ENCODE data around the gene UGT2B11.
"Not testable (repeated sequence)": the region's sequence is repeated elsewhere in the genome, so short reads cannot be mapped to it uniquely, and the experiment has no call there.

UGT2B11 gene

GRCh38 chr4:69218491-69218890, 3.9 kb upstream of the UGT2B11 start:
- H3K9ac ChIP-seq (ENCODE audit: low read depth in 1 of 2, low read length in 2 of 2); H3K9me3 ChIP-seq (ENCODE audit: control insufficient read depth in 1 of 2, low read length in 2 of 2); H3K4me1 ChIP-seq (ENCODE audit: control insufficient read depth in 1 of 2, insufficient read depth in 2 of 2, low read length in 2 of 2); H3K27ac ChIP-seq (ENCODE audit: low read depth, low read length); H3K36me3 ChIP-seq (ENCODE audit: control insufficient read depth in 1 of 2, insufficient read depth in 2 of 2, low read length in 2 of 2); H3K4me3 ChIP-seq (ENCODE audit: low read depth in 1 of 2, low read length in 2 of 2); H3K27me3 ChIP-seq (ENCODE audit: control insufficient read depth in 1 of 2, insufficient read depth in 2 of 2, low read length in 2 of 2): not testable (repeated sequence)

- H3K9me3 ChIP-seq (ENCODE audit: control insufficient read depth in 1 of 2, low read length in 2 of 2): no peaks in the 10 kb centered on the region
- H3K9ac ChIP-seq (ENCODE audit: low read depth in 1 of 2, low read length in 2 of 2): no peak overlapping the region
- H3K36me3 ChIP-seq (ENCODE audit: control insufficient read depth in 1 of 2, insufficient read depth in 2 of 2, low read length in 2 of 2): no peaks in the 10 kb centered on the region
- H3K4me3 ChIP-seq (ENCODE audit: low read depth in 1 of 2, low read length in 2 of 2): no peak overlapping the region
- H3K4me1 ChIP-seq (ENCODE audit: control insufficient read depth in 1 of 2, insufficient read depth in 2 of 2, low read length in 2 of 2): no peaks in the 10 kb centered on the region
- H3K27me3 ChIP-seq (ENCODE audit: control insufficient read depth in 1 of 2, insufficient read depth in 2 of 2, low read length in 2 of 2): no peaks in the 10 kb centered on the region
- no peak overlapping the region for H3K27ac ChIP-seq (ENCODE audit: low read depth, low read length)
Measured at GRCh38 chr4:69210911-69211310, 3.6 kb downstream of the UGT2B11 start.

- not testable (repeated sequence) for H3K27me3 ChIP-seq (ENCODE audit: control insufficient read depth in 1 of 2, insufficient read depth in 2 of 2, low read length in 2 of 2); H3K4me1 ChIP-seq (ENCODE audit: control insufficient read depth in 1 of 2, insufficient read depth in 2 of 2, low read length in 2 of 2); H3K27ac ChIP-seq (ENCODE audit: low read depth, low read length); H3K9ac ChIP-seq (ENCODE audit: low read depth in 1 of 2, low read length in 2 of 2); H3K4me3 ChIP-seq (ENCODE audit: low read depth in 1 of 2, low read length in 2 of 2); H3K36me3 ChIP-seq (ENCODE audit: control insufficient read depth in 1 of 2, insufficient read depth in 2 of 2, low read length in 2 of 2); H3K9me3 ChIP-seq (ENCODE audit: control insufficient read depth in 1 of 2, low read length in 2 of 2)
Measured at GRCh38 chr4:69198506-69198905, 16.0 kb downstream of the UGT2B11 start.

- no peaks in the 10 kb centered on the region for H3K27me3 ChIP-seq (ENCODE audit: control insufficient read depth in 1 of 2, insufficient read depth in 2 of 2, low read length in 2 of 2)
- no peak overlapping the region for H3K9ac ChIP-seq (ENCODE audit: low read depth in 1 of 2, low read length in 2 of 2)
- peaks cover 0 to 6% of the 10 kb centered on the region in 2 donors for H3K9me3 ChIP-seq (ENCODE audit: control insufficient read depth in 1 of 2, low read length in 2 of 2)
- H3K27ac ChIP-seq (ENCODE audit: low read depth, low read length): no peak overlapping the region
- H3K4me1 ChIP-seq (ENCODE audit: control insufficient read depth in 1 of 2, insufficient read depth in 2 of 2, low read length in 2 of 2): no peaks in the 10 kb centered on the region
- no peaks in the 10 kb centered on the region for H3K36me3 ChIP-seq (ENCODE audit: control insufficient read depth in 1 of 2, insufficient read depth in 2 of 2, low read length in 2 of 2)
- no peak overlapping the region for H3K4me3 ChIP-seq (ENCODE audit: low read depth in 1 of 2, low read length in 2 of 2)
Measured at GRCh38 chr4:69196209-69196965, 18.2 kb downstream of the UGT2B11 start.

- peaks cover 0 to 6% of the 10 kb centered on the region in 2 donors for H3K9me3 ChIP-seq (ENCODE audit: control insufficient read depth in 1 of 2, low read length in 2 of 2)
- no peaks in the 10 kb centered on the region for H3K27me3 ChIP-seq (ENCODE audit: control insufficient read depth in 1 of 2, insufficient read depth in 2 of 2, low read length in 2 of 2)
- no peak overlapping the region for H3K4me3 ChIP-seq (ENCODE audit: low read depth in 1 of 2, low read length in 2 of 2)
- no peak overlapping the region for H3K27ac ChIP-seq (ENCODE audit: low read depth, low read length)
- no peaks in the 10 kb centered on the region for H3K4me1 ChIP-seq (ENCODE audit: control insufficient read depth in 1 of 2, insufficient read depth in 2 of 2, low read length in 2 of 2)
- no peak overlapping the region for H3K9ac ChIP-seq (ENCODE audit: low read depth in 1 of 2, low read length in 2 of 2)
- H3K36me3 ChIP-seq (ENCODE audit: control insufficient read depth in 1 of 2, insufficient read depth in 2 of 2, low read length in 2 of 2): no peaks in the 10 kb centered on the region
Measured at GRCh38 chr4:69194166-69194565, 20.4 kb downstream of the UGT2B11 start.

- H3K36me3 ChIP-seq (ENCODE audit: control insufficient read depth in 1 of 2, insufficient read depth in 2 of 2, low read length in 2 of 2); H3K27me3 ChIP-seq (ENCODE audit: control insufficient read depth in 1 of 2, insufficient read depth in 2 of 2, low read length in 2 of 2); H3K9me3 ChIP-seq (ENCODE audit: control insufficient read depth in 1 of 2, low read length in 2 of 2); H3K4me1 ChIP-seq (ENCODE audit: control insufficient read depth in 1 of 2, insufficient read depth in 2 of 2, low read length in 2 of 2); H3K4me3 ChIP-seq (ENCODE audit: low read depth in 1 of 2, low read length in 2 of 2); H3K9ac ChIP-seq (ENCODE audit: low read depth in 1 of 2, low read length in 2 of 2); H3K27ac ChIP-seq (ENCODE audit: low read depth, low read length): not testable (repeated sequence)
Measured at GRCh38 chr4:69191905-69192304, 22.6 kb downstream of the UGT2B11 start.

- not testable (repeated sequence) for H3K27me3 ChIP-seq (ENCODE audit: control insufficient read depth in 1 of 2, insufficient read depth in 2 of 2, low read length in 2 of 2); H3K4me1 ChIP-seq (ENCODE audit: control insufficient read depth in 1 of 2, insufficient read depth in 2 of 2, low read length in 2 of 2); H3K9ac ChIP-seq (ENCODE audit: low read depth in 1 of 2, low read length in 2 of 2); H3K36me3 ChIP-seq (ENCODE audit: control insufficient read depth in 1 of 2, insufficient read depth in 2 of 2, low read length in 2 of 2); H3K4me3 ChIP-seq (ENCODE audit: low read depth in 1 of 2, low read length in 2 of 2); H3K27ac ChIP-seq (ENCODE audit: low read depth, low read length); H3K9me3 ChIP-seq (ENCODE audit: control insufficient read depth in 1 of 2, low read length in 2 of 2)
Measured at GRCh38 chr4:69190621-69191020, 23.9 kb downstream of the UGT2B11 start.

- H3K4me3 ChIP-seq (ENCODE audit: low read depth in 1 of 2, low read length in 2 of 2); H3K36me3 ChIP-seq (ENCODE audit: control insufficient read depth in 1 of 2, insufficient read depth in 2 of 2, low read length in 2 of 2); H3K4me1 ChIP-seq (ENCODE audit: control insufficient read depth in 1 of 2, insufficient read depth in 2 of 2, low read length in 2 of 2); H3K27me3 ChIP-seq (ENCODE audit: control insufficient read depth in 1 of 2, insufficient read depth in 2 of 2, low read length in 2 of 2); H3K27ac ChIP-seq (ENCODE audit: low read depth, low read length); H3K9me3 ChIP-seq (ENCODE audit: control insufficient read depth in 1 of 2, low read length in 2 of 2); H3K9ac ChIP-seq (ENCODE audit: low read depth in 1 of 2, low read length in 2 of 2): not testable (repeated sequence)
Measured at GRCh38 chr4:69181519-69182169, 32.9 kb downstream of the UGT2B11 start.

GRCh38 chr4:69179817-69180216, 34.7 kb downstream of the UGT2B11 start:
- H3K27ac ChIP-seq (ENCODE audit: low read depth, low read length); H3K9me3 ChIP-seq (ENCODE audit: control insufficient read depth in 1 of 2, low read length in 2 of 2); H3K36me3 ChIP-seq (ENCODE audit: control insufficient read depth in 1 of 2, insufficient read depth in 2 of 2, low read length in 2 of 2); H3K4me1 ChIP-seq (ENCODE audit: control insufficient read depth in 1 of 2, insufficient read depth in 2 of 2, low read length in 2 of 2); H3K9ac ChIP-seq (ENCODE audit: low read depth in 1 of 2, low read length in 2 of 2); H3K4me3 ChIP-seq (ENCODE audit: low read depth in 1 of 2, low read length in 2 of 2); H3K27me3 ChIP-seq (ENCODE audit: control insufficient read depth in 1 of 2, insufficient read depth in 2 of 2, low read length in 2 of 2): not testable (repeated sequence)

- not testable (repeated sequence) for H3K27ac ChIP-seq (ENCODE audit: low read depth, low read length); H3K36me3 ChIP-seq (ENCODE audit: control insufficient read depth in 1 of 2, insufficient read depth in 2 of 2, low read length in 2 of 2); H3K27me3 ChIP-seq (ENCODE audit: control insufficient read depth in 1 of 2, insufficient read depth in 2 of 2, low read length in 2 of 2); H3K9me3 ChIP-seq (ENCODE audit: control insufficient read depth in 1 of 2, low read length in 2 of 2); H3K9ac ChIP-seq (ENCODE audit: low read depth in 1 of 2, low read length in 2 of 2); H3K4me3 ChIP-seq (ENCODE audit: low read depth in 1 of 2, low read length in 2 of 2); H3K4me1 ChIP-seq (ENCODE audit: control insufficient read depth in 1 of 2, insufficient read depth in 2 of 2, low read length in 2 of 2)
Measured at GRCh38 chr4:69178751-69179205, 35.8 kb downstream of the UGT2B11 start.
